Lower leg skin (tissue), 3 donors: Measurements from ENCODE around the gene LCLAT1.
"Not testable (repeated sequence)": the region's sequence is repeated elsewhere in the genome, so short reads cannot be mapped to it uniquely, and the experiment has no call there.

Experiments
- CTCF ChIP-seq, 3 donors: fragments of 450-650 bp; IDR thresholded peaks; one replicate each; pipeline ENCODE4 v1.5.1; 2016; ENCODE audit warnings: antibody characterized with exemption in 3 of 3, mild to moderate bottlenecking in 3 of 3, moderate library complexity in 2 of 3
- POLR2A ChIP-seq, 2 donors: fragments of 450-650 bp; IDR thresholded peaks; one replicate each; pipeline ENCODE4 v1.6.1; 2016 to 2017; ENCODE audit warnings: antibody characterized with exemption in 2 of 2, mild to moderate bottlenecking in 1 of 2, moderate library complexity in 1 of 2

GRCh38 chr2:30495896-30496295 lies 48.9 kb downstream of the LCLAT1 start:
- not testable (repeated sequence) for TF ChIP-seq CTCF, POLR2A (IDR thresholded peaks at IDR 0.05)
